GM18868 (cell line): ENCODE measurements around the gene SLC26A9.
"Not testable (repeated sequence)": the region's sequence is repeated elsewhere in the genome, so short reads cannot be mapped to it uniquely, and the experiment has no call there.

Experiments
- ATAC-seq: cut with Tn5 transposase; IDR thresholded peaks from one replicate; pipeline ENCODE4 v1.9.1; 2021; ENCODE audit warnings: mild to moderate bottlenecking, moderate library complexity; ENCODE audit not compliant: unreplicated experiment

Gene SLC26A9

GRCh38 chr1:205905095-205905494 lies 38.2 kb downstream of the SLC26A9 start:
- not testable (repeated sequence) for ATAC-seq

- ATAC-seq: no peak
Observed at GRCh38 chr1:205896351-205896750, 46.9 kb downstream of the SLC26A9 start.

GRCh38 chr1:205894119-205894518 lies 49.1 kb downstream of the SLC26A9 start:
- not testable (repeated sequence) for ATAC-seq

- not testable (repeated sequence) for ATAC-seq
Observed at GRCh38 chr1:205892175-205892574, 51.1 kb downstream of the SLC26A9 start.

GRCh38 chr1:205891481-205891880 lies 51.8 kb downstream of the SLC26A9 start:
- ATAC-seq: not testable (repeated sequence)

GRCh38 chr1:205890631-205891030 lies 52.6 kb downstream of the SLC26A9 start:
- ATAC-seq: not testable (repeated sequence)

GRCh38 chr1:205889706-205890105 lies 53.5 kb downstream of the SLC26A9 start:
- not testable (repeated sequence) for ATAC-seq

GRCh38 chr1:205889006-205889405 lies 54.2 kb downstream of the SLC26A9 start:
- ATAC-seq: not testable (repeated sequence)

- ATAC-seq: no peak
Observed at GRCh38 chr1:205883792-205884191, 59.5 kb downstream of the SLC26A9 start.

- no peak for ATAC-seq
Observed at GRCh38 chr1:205880923-205881322, 62.3 kb downstream of the SLC26A9 start.

GRCh38 chr1:205879974-205880373 lies 63.3 kb downstream of the SLC26A9 start:
- ATAC-seq: no peak

- no peak for ATAC-seq
Observed at GRCh38 chr1:205878026-205878425, 65.2 kb downstream of the SLC26A9 start.

GRCh38 chr1:205873148-205873547 lies 70.1 kb downstream of the SLC26A9 start:
- not testable (repeated sequence) for ATAC-seq

- no peak for ATAC-seq
Observed at GRCh38 chr1:205870236-205870635, 73.0 kb downstream of the SLC26A9 start.
